ENCODE results near the gene TFEC.

DNA sequence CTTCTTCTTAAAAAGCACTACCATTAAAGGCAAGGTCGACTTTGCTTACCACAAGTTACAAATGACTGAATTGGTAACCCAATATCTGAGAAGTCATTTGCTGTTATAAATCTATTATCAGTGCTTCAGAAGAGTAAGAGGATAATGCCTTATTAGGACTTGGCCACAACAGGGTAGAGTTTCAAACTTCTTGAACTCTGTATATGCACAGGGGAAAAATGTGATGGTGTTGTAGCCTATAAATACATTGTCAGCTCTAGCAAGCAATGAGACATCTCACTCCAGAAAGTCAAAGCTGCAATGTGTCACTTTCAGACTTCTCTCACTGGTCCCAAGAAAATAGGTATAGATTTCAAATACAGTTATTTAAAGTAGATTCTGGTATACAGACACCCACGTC, 9.3 kb downstream of the TFEC start:
- TF ChIP-seq, protein P1, sequence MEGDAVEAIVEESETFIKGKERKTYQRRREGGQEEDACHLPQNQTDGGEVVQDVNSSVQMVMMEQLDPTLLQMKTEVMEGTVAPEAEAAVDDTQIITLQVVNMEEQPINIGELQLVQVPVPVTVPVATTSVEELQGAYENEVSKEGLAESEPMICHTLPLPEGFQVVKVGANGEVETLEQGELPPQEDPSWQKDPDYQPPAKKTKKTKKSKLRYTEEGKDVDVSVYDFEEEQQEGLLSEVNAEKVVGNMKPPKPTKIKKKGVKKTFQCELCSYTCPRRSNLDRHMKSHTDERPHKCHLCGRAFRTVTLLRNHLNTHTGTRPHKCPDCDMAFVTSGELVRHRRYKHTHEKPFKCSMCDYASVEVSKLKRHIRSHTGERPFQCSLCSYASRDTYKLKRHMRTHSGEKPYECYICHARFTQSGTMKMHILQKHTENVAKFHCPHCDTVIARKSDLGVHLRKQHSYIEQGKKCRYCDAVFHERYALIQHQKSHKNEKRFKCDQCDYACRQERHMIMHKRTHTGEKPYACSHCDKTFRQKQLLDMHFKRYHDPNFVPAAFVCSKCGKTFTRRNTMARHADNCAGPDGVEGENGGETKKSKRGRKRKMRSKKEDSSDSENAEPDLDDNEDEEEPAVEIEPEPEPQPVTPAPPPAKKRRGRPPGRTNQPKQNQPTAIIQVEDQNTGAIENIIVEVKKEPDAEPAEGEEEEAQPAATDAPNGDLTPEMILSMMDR (conservative IDR thresholded peaks at IDR 0.05 in 1 of 2, IDR thresholded peaks at IDR 0.05 in 1 of 2; ENCODE audit: extremely low read depth in 1 of 2, insufficient read depth in 1 of 2, low read depth in 1 of 2, low read length in 2 of 2), result no peak
- no peak for TF ChIP-seq EZH2 (IDR thresholded peaks at IDR 0.05; ENCODE audit: borderline replicate concordance, low read length)

Measured in mammary epithelial cell (primary cell).